Gastroesophageal sphincter (tissue), 3 donors: Measurements from ENCODE around the gene TMEM207.

ENCODE experiments used
- CTCF ChIP-seq, 4 experiments: fragments of 200-600 bp in 2 of 4; fragments of 450-650 bp in 2 of 4; sonication (generic) in 1 of 4; IDR thresholded peaks; one replicate each; pipeline ENCODE4 v1.5.1; 2017 to 2019; ENCODE audit warnings: antibody characterized with exemption in 4 of 4, mild to moderate bottlenecking in 2 of 4, moderate library complexity in 2 of 4
- EP300 ChIP-seq: sonication (generic); formaldehyde crosslinking; IDR thresholded peaks from one replicate; pipeline ENCODE4 v1.6.1; 2017; ENCODE audit warnings: antibody characterized with exemption, mild to moderate bottlenecking
- POLR2A ChIP-seq, 2 donors: fragments of 450-650 bp; IDR thresholded peaks; one replicate each; pipeline ENCODE4 v1.6.1; 2017; ENCODE audit warnings: antibody characterized with exemption in 2 of 2, mild to moderate bottlenecking in 2 of 2, moderate library complexity in 1 of 2

- no peak for TF ChIP-seq CTCF (IDR thresholded peaks at IDR 0.05)
- TF ChIP-seq EP300 = no peak
- TF ChIP-seq POLR2A (IDR thresholded peaks at IDR 0.05) = no peak
Measured at GRCh38 chr3:190401963-190402362, 47.7 kb downstream of the TMEM207 start.
